ENCODE measurements around the gene CREBBP.

The CREBBP gene

DNA sequence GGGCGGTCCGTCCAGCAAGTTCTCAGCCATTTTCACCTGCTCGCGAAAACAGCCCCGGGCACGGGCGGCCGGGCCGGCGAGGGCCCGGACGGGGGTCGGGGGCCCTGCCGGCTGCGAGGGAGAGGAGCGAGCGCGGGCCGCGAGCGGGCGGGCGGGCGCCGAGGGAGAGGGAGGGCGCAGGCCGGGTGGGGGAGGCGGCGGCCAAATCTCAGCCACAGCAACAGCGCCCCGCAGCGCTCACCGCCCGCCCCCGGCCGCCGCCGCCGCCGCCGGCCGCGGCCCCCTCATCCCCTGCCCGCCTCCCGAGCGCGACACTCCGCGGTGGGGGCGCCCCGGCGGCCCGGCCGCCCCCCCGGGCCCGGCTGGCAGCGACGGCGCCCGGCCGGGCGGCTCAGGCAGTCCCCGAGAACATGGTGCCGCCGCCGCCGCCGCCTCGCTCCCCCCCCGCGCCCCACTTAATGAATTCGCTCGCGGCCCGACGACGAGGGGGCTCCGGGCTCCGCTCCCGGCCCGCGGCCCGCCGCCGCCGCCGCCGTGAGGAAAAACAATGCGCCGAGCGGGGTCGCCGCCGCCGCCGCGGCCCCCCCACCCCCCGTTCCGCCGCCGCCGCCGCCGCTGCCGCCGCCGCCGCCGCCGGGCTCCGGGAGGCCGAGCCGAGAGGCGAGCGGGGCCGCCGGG, 487 bp downstream of the CREBBP start:
- DNase-seq (ENCODE audit: low read depth), result peak; percentile 48

DNA sequence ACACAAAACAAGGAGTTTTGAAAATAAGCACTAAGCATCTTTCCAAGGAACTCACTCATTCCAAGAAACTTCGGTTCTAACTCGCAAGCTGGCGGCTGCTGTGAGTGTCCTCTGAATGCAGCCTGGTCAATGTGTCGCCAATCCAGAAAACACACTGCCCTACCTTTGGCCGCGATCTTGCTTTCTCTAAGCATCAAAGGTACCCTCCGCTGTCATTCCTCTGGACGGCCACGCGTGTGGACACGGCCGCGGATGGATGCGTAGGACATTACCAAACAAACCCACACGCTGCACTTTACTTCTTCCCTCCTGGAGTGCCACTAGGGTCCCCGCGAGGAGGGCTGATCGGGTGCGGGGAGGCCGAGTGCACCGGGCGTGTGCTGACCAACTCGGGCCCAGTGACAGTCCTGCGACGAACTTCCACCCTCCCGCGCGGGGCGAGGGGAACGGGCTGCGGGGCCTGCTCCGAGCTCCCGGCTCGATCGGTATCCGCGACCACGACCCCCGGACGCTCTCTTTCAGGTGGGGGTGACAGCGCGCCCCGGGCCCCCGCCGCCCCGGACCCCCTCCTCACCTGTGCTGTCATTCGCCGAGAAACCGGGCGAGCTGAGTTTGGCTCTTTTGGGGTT, 1.1 kb downstream of the CREBBP start:
- DNase-seq (ENCODE audit: low read depth), result peak; percentile 25

DNA sequence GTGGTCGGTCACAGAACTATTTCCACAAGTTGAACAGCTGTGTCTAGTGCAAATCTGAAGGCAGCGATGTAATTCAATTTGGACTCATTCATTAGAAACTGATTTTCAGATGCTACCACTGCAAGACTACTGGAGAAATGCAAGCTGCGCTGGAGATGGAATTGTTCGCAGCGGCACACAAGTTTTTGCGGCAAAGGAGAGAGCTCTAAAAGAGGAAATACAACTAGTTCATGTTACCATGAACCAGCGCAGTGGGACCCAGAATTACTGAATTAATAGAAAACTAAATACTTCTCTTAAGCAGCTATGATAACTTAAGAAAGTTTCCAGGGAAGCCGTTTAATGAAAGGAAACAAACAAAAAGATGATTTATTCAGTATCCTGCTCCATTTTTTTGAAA, 1.9 kb downstream of the CREBBP start:
- peak; percentile 25 for DNase-seq (ENCODE audit: low read depth)

DNA sequence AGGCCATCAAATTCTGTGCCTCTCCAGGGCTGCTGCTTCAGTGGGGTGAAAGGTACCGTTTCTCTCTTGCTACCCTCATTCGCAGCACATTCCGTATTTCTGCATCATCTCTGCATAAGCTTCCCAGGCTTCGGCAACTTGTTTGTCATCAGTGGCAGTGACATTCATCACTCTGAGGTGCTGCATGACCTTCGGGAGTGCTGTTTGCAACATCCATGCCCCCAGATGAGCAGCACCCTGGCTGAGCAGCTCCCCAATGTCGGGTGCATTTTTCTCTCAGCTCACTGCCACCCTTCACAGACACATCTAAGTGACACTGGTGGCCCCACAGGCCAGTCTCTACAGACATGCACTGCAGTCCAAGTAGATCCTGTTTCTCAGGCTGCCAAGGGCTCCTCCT, 3.8 kb downstream of the CREBBP start:
- peak; percentile 80 for DNase-seq (ENCODE audit: low read depth)

DNA sequence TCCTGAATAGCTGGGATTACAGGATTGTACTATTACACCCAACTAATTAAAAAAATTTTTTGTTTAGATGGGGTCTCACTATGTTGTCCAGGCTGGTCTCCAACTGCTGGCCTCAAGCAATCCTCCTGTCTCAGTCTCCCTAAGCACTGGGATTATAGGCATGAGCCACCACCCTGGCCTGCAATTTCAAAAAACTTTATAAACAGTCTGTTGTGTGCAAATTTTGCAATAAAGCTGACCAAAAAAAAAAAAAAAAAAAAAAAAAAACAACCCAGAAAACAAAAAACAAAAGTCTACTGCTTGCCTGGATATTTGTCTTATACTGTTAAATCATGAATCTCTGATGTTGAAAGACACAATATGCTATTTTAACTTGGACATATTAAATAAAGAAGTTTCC, 4.4 kb downstream of the CREBBP start:
- peak; percentile 34 for DNase-seq (ENCODE audit: low read depth)

DNA sequence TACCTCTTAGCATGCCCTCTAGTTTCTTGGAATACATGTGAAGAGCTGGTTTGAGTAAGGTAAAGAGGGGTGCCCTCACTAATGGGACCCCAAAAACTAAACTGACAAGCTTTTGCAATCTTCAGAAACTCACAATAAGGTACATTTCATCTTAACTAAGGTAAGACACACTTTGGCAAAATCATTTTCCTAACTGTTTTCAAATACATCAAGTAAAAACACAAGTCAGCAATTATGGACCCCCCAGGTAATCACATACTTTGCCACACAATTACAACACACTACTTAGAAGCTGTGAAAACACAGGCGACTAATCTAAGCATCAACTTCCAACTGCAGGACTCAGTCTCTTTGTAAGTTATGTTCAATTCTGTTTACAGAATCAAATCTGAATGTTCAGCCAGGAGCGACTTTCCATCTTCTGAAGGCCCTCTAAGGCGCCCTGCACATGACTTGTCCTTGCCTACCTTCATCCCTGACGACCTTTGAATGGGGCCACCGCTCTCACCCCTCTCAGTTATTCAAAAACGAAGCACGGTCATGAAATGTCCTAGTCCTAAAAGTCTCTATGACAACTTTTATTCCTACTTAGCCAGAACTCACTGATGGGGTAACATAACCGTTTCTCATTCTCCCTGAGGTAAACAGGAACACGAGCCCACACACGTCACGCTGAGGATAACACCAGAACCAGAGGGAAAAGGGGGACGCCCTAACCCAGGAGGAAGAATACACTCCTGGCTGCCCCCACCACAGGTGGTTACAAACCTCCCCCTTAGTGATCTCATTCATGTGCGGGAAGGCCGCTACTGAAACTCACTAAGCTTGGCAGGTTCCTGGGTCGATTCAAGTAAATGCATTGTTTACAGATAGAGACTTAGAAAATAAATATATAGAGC, 5.5 kb downstream of the CREBBP start:
- DNase-seq (ENCODE audit: low read depth), result no peak

DNA sequence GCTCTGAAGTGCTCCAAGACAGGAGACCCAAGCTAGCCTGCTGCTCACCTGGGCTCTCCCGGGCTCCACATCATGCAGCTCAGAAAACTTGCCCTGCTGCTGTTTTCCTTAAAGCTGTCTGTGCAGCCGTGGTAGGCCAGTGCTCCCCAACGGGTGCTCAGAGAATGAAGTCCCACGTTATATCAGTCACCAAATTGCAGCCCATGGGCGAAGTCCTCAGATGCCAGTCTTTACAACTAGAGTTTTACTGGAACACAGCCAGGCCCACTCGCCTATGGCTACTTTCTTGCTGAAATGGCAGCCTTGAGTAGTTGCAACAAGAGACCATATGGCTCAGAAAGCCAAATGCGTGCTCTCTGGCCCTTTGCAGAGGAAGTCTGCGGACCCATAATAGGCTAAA, 6.3 kb downstream of the CREBBP start:
- DNase-seq (ENCODE audit: low read depth), result no peak

DNA sequence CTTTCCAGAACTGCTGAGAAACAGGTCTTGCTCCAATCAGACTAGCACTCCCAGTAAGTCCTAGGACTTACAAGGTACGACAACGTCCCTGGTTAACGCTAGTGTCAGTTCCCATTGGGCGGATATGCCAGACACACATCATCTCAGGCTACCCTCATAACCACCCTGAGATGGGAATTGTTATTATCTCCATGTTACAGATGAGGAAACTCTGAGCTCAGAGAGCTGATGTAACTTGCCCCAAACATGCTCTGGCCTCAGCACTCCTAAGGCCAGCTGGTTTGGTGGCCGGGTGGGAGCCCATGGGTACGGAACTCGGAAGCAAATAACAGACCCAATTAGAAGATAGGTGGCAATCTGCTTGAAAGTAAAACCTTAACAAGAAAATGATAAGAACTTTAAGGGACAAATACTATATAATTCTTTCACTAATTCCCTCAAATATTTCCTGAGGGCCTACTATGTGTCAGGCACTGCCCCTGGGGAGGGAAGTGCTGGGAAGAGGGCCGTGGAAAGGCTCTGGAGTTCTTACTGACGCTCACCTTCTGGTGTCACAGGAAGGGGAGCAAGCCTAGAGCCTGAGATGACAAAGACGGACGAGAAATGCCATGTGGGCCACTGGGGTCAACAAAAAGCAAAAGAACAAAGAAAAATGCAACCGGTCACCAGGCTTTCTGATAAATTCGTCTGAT, 6.9 kb downstream of the CREBBP start:
- peak; percentile 29 for DNase-seq (ENCODE audit: low read depth)

DNA sequence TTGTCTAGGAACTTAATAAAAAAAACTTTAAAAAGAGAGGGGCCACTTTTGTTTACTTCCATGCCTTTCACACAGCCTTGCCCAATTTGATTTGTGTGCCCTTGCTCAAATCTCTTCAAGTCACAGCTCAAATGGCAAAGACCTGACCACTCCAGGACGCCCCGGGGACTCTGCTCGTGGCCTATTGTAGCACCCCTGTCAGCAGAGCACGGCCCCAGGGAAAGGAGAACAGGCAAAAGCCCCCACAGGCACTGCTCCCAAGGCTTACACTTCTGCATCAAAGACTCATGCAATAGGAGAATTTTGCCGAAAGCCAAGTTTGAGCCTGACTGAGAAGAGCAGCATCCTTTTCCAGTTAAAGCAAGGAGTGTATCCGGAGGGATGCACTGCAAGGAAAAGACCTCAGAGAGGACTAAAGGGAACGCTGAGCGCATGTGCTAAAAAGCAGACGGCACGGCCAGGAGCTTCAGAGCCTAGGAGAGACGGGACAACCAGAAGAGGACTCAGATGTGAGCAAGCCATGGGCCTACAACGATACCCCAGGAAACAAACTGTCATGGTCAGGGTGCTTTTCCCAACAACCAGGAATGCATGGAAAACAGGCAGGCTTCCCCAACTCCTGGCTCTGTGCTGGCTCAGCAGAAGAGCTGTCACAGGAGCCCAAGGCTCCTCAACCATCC, 8.2 kb downstream of the CREBBP start:
- no peak for DNase-seq (ENCODE audit: low read depth)

DNA sequence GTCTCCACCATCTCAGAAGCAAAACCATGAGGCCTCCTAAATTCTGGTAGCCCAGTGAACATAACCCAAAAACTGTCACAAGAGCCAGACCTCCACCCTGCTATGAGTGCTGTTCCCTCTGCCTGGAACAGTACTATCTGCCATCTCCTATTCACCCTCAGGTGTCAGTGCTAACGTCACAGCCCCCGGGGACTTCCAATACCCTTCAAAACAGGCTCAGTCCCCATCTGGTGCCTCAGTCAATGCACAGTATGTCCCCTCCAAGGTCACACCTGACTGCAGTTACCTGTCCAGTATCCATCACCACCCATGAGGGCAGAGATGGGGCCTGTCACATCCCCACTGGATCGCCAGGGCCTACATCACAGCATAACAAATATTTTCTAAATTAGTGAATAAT, 11.5 kb downstream of the CREBBP start:
- no peak for DNase-seq (ENCODE audit: low read depth)

DNA sequence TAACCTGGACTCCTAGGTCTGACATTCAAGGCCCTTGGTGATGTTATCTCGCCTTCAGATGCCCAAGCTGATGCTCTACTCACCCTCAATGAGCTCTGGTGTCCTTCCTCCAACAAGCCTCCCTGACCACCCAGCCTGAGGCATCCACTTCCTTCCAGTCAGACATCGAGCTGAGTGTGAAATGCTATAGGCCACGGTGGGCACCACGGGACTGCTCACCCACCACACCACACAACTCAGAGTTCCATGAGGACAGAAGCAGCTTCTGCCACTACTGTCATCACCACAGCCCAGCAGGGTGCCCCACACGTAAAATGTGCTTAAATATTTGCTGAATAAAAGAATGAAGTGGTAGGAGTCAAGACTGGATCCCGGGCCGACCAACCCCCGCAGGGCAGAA, 12.0 kb downstream of the CREBBP start:
- no peak for DNase-seq (ENCODE audit: low read depth)

DNA sequence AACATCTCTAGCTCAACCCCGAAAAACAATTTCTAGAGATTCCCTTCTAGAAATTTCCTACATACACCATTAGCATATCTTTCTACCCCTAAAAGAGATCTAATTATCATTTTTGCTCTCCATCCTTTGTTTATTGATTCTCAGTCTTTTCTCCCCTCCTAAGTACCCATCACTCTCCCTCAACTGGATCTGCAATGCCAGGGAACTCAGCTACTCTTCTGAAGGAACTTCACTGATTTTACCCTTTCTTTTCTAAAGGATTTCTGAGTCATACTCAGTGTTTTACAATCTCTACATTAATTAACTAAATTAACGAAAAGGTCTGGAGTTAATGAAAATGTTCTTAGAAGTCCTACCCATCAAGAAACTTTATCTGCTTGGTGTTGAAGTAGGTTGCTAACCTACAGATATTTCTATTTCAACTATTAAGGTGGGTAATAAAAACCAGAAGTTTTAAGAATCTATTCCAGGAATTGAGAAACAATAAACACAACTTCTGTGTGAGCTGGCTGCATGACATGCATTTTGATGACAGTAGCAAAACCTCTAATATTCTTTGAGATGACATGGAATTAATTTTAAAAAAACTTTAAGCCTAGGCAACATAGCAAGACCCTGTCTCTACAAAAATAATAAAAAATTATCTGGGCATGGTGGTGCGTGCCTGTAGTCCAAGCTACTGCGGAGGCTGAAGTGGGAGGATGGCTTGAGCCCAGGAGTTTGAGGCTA, 13.6 kb downstream of the CREBBP start:
- no peak for DNase-seq (ENCODE audit: low read depth)

DNA sequence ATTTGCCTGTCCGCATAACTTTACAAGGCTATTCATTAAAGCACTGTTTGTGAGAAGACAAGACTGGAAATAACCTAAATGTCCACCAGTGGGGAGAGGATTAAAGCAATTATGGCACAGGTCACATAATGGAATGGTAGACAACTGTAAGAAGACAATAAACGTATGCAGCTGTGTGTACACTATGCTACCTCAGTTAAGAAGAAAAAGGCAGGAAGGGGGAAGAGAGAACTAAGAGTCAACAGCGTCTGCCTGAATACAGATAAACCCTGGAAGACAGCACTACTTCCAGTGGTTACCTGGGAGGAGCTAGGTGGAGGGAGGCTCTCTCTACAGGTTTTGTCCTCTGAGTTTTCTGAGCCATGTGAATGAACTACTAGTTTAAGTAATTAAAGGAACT, 15.3 kb downstream of the CREBBP start:
- no peak for DNase-seq (ENCODE audit: low read depth)

DNA sequence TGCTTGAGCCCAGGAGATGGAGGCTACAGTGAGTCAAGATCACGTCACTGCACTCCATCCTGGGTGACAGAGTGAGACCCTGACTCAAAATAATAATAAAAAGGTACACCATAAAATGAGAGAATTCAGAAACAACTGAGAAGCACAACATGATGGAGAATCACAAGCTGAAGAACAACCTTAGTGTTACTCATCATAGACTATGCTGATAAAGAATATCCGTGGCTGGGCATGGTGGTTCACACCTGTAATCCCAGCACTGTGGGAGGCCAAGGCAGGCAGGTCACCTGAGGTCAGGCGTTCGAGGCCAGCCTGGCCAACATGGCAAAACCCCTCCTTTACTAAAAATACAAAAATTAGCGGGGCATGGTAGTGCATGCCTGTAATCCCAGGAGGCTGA, 16.0 kb downstream of the CREBBP start:
- no peak for DNase-seq (ENCODE audit: low read depth)

DNA sequence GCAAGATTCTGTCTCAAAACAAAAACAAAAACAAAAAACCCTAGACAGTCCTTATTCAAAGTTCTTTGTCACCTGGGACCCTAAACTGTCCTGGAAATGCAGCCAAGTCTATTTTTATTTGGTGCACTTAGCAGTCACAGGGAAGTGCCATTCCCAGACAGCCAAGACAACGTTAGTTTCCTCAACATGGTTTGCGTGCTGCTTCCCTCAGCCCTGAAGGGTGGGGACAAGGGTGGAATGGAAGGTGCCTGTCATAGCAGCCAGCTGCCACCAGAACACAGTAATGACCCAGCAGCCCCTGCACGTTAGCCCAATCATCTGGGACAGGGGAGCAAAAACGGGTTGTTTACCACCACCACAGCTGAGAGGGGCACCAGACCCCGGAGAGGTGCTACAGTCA, 16.9 kb downstream of the CREBBP start:
- DNase-seq (ENCODE audit: low read depth), result no peak

DNA sequence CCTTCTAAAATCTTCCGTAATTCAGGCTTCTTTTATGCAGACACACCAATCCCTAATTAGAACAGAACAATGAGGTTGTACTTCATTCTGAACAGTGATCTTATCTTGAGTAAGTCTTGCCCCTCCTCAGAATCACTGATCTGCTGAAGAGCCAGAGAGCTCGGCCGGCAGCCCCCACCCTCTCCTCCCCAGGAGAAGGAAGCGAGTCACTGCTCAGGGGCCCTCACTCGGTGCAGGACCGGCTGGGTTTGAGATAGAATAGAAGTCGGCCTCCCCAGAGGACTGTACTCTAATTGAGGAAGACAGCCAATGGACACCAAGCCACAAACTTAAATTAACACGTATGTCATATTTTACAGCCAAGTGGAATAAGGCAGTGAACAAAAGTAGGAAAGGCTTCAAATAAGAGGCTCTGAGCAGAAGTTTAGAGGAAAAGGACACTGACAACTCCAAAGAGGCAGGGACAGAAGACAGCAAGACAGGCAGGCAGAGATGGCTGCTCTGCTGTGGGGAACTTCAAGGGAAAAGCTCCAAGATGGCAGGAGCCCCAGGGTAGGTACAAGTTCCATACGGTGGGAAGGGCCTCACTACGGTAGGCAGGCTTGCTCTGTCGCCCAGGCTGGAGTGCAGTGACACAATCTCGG, 18.6 kb downstream of the CREBBP start:
- DNase-seq (ENCODE audit: low read depth), result no peak

DNA sequence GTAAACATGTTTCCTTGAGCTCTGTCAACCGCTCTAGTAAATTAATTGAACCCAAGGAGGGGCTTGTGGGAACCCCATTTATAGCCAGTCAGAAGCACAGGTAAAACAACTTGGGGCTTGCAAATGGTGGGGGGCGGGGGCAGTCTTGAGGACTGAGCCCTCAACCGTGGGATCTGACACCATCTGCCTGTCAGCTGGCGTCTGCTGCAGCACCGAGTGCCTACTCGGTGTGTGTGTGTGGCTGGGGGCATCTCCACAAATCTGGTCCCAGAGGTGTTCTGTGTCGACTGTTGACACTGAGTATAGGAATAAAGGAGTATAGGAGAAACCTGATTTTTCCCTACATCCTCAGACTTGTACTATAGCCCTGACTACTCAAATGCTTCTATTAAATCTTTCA, 20.6 kb downstream of the CREBBP start:
- no peak for DNase-seq (ENCODE audit: low read depth)

DNA sequence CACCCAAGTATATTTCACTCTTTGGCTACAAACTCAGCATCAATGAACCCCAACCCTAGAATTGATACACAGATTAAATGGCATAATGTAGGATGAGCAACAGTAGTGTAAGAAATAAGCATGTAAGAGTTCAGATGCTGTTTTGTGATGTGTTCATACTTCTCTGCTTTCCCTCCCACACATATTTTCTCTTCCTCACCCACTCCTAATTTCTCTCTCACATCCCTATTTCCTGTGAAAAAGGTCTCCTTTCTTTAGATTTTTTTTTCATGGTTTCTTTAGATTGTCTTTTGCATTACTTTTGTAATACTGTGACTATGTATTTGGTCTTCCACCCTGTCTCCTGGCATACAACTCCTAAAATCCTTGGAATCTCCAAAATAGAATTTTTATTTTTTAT, 21.7 kb downstream of the CREBBP start:
- no peak for DNase-seq (ENCODE audit: low read depth)

DNA sequence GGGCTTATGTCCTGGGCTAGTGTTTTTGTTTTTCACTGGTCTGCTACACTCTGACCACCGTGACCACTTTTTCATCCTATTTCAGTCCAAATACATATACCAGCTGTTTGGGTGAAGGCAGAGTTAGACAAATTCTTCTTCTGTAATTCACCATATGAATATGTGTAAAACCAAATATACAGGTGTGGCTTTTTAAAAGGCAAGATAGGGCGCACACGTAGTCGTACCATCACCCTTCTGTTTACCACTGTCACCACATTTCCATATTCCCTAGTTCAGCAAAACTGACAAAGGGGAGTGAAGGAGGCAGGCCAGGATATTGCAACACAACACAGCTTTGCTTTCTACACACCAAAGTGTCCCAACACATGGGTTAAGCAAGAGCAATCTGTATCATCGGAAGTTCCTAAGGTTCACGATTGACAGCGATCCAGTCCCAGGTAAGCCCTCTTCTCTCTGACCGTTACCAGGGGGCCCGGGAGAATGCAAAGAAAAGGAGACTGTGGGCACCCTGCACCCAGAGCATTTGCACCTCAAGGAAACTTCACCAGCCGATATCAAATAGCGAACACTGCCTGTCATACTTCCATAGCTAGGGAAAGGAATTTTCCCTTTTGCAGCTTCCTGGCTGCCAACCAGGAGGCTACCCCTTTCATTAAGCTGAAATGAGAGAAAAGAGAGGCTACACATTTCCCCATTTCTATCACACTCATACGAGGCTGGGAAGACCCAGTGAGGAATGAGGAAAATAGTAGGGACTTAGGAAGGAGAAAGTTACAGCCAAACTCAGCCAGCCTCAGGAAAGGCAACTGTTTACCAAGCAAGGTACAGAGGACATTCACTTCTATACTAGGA, 23.1 kb downstream of the CREBBP start:
- peak; percentile 94 for DNase-seq (ENCODE audit: low read depth)
